Suprapubic skin (tissue), 4 donors: Measurements from ENCODE around the gene TRAPPC3. TPM values are rescaled to one million over a fixed set of nuclear protein-coding genes. Genes with fewer than 3 reads are reported as not detected.
A peak's percentile ranks its signal among the peaks of the same experiment; 100 is the strongest.

ENCODE experiments used
- DNase-seq, 2 donors: peaks; one replicate each; pipeline ENCODE4 v3.0.0-alpha.2; 2019; ENCODE audit warnings: low spot score in 2 of 2
- H3K27ac ChIP-seq: fragments of 200-600 bp; sonication (generic); one replicate; pipeline ENCODE4 v1.5.1; 2019
- H3K27me3 ChIP-seq: fragments of 200-600 bp; sonication (generic); one replicate; pipeline ENCODE4 v1.5.1; 2019
- H3K36me3 ChIP-seq: fragments of 200-600 bp; sonication (generic); one replicate; pipeline ENCODE4 v1.5.1; 2019
- H3K4me1 ChIP-seq: fragments of 200-600 bp; sonication (generic); one replicate; pipeline ENCODE4 v1.5.1; 2019
- H3K4me3 ChIP-seq: fragments of 200-600 bp; sonication (generic); one replicate; pipeline ENCODE4 v1.5.1; 2019; ENCODE audit warnings: mild to moderate bottlenecking
- H3K9me3 ChIP-seq: fragments of 200-600 bp; sonication (generic); one replicate; pipeline ENCODE4 v1.5.1; 2019
- CTCF ChIP-seq, 2 donors: fragments of 200-600 bp in 1 of 2; fragments of 450-650 bp in 1 of 2; sonication (generic) in 1 of 2; IDR thresholded peaks; one replicate each; pipeline ENCODE4 v1.5.1; 2016 to 2019; ENCODE audit warnings: antibody characterized with exemption in 2 of 2, mild to moderate bottlenecking in 1 of 2, moderate library complexity in 1 of 2
- EP300 ChIP-seq: sonication (generic); formaldehyde crosslinking; IDR thresholded peaks from one replicate; pipeline ENCODE4 v1.6.1; 2017; ENCODE audit warnings: antibody characterized with exemption
- POLR2A ChIP-seq, 2 donors: fragments of 450-650 bp; IDR thresholded peaks; one replicate each; pipeline ENCODE4 v1.6.1; 2017; ENCODE audit warnings: antibody characterized with exemption in 2 of 2, mild to moderate bottlenecking in 2 of 2, moderate library complexity in 2 of 2
- POLR2AphosphoS5 ChIP-seq, 3 donors: sonication (generic); formaldehyde crosslinking; IDR thresholded peaks; one replicate each; pipeline ENCODE4 v1.6.1; 2017; ENCODE audit warnings: antibody characterized with exemption in 3 of 3
- WGBS: methylation state at CpG from one replicate; pipeline ENCODE4 v1.1.5; 2018; 5-methylcytosine and 5-hydroxymethylcytosine counted together
- total RNA-seq, 4 donors: library from RNA; depleted of rRNA; stranded (reverse); fragments of >200 nt; gene quantifications; one replicate each; pipeline ENCODE4 v1.1.0, GENCODE V29; 2016

TRAPPC3 gene
- total RNA-seq, 4 donors from 2014 or later, result 68.7 to 111 (median 97.5) TPM

- WGBS, result 47% methylated on average over 6 of the region's 6 CpGs
Observed at GRCh38 chr1:36154765-36155407, 5.6 kb upstream of the TRAPPC3 start.

GRCh38 chr1:36154335-36154734, 5.0 kb upstream of the TRAPPC3 start:
- no peak for DNase-seq
- no peak overlapping the region for H3K27ac ChIP-seq
- H3K4me3 ChIP-seq, result no peak overlapping the region
- H3K9me3 ChIP-seq, result no peaks in the 10 kb centered on the region
- H3K27me3 ChIP-seq, result no peaks in the 10 kb centered on the region
- 89% methylated on average over 6 of the region's 6 CpGs for WGBS
- H3K4me1 ChIP-seq, result peaks cover 69% of the 10 kb centered on the region
- H3K36me3 ChIP-seq, result no peaks in the 10 kb centered on the region
- TF ChIP-seq EP300 (no peak), CTCF (IDR thresholded peaks at IDR 0.05) (no peak), POLR2AphosphoS5 (IDR thresholded peaks at IDR 0.05) (no peak), POLR2A (IDR thresholded peaks at IDR 0.05) (no peak)

More at GRCh38 chr1:36154765-36155407, 5.6 kb upstream of the TRAPPC3 start:
- H3K4me1 ChIP-seq, result peaks cover 71% of the 10 kb centered on the region
- no peaks in the 10 kb centered on the region for H3K36me3 ChIP-seq
- no peaks in the 10 kb centered on the region for H3K27me3 ChIP-seq
- DNase-seq, result no peak
- TF ChIP-seq POLR2A (IDR thresholded peaks at IDR 0.05) (no peak), EP300 (no peak), CTCF (IDR thresholded peaks at IDR 0.05) (no peak), POLR2AphosphoS5 (IDR thresholded peaks at IDR 0.05) (no peak)
- no peaks in the 10 kb centered on the region for H3K9me3 ChIP-seq
- peak overlapping the region; percentile 95 for H3K27ac ChIP-seq
- peak overlapping the region; percentile 77 for H3K4me3 ChIP-seq

- WGBS, result 89% methylated on average over 6 of the region's 6 CpGs
- H3K27ac ChIP-seq, result no peak overlapping the region
- H3K36me3 ChIP-seq, result no peaks in the 10 kb centered on the region
- H3K9me3 ChIP-seq, result no peaks in the 10 kb centered on the region
- H3K4me1 ChIP-seq, result peaks cover 63% of the 10 kb centered on the region
- H3K27me3 ChIP-seq, result no peaks in the 10 kb centered on the region
- no peak for DNase-seq
- no peak overlapping the region for H3K4me3 ChIP-seq
- no peak for TF ChIP-seq EP300
- TF ChIP-seq POLR2A (IDR thresholded peaks at IDR 0.05), result no peak
- no peak for TF ChIP-seq POLR2AphosphoS5 (IDR thresholded peaks at IDR 0.05)
- no peak for TF ChIP-seq CTCF (IDR thresholded peaks at IDR 0.05)
Observed at GRCh38 chr1:36153476-36153875, 4.2 kb upstream of the TRAPPC3 start.

GRCh38 chr1:36151845-36152203, 2.5 kb upstream of the TRAPPC3 start:
- Histone ChIP-seq H3K4me1 (peaks cover 58% of the 10 kb centered on the region), H3K27me3 (no peaks in the 10 kb centered on the region), H3K4me3 (no peak overlapping the region), H3K36me3 (no peaks in the 10 kb centered on the region), H3K27ac (peak overlapping the region; percentile 97), H3K9me3 (no peaks in the 10 kb centered on the region)
- TF ChIP-seq EP300 (no peak), POLR2A (IDR thresholded peaks at IDR 0.05) (no peak), CTCF (IDR thresholded peaks at IDR 0.05) (no peak), POLR2AphosphoS5 (IDR thresholded peaks at IDR 0.05) (no peak)
- DNase-seq, result no peak
- 51% methylated on average over 3 of the region's 3 CpGs for WGBS

GRCh38 chr1:36151134-36151844, 2.0 kb upstream of the TRAPPC3 start:
- no peaks in the 10 kb centered on the region for H3K36me3 ChIP-seq
- H3K27ac ChIP-seq, result peak overlapping the region; percentile 97
- 10% methylated on average over 1 of the region's 1 CpG for WGBS
- H3K4me1 ChIP-seq, result peaks cover 57% of the 10 kb centered on the region
- H3K4me3 ChIP-seq, result peak overlapping the region; percentile 21
- no peak for DNase-seq
- no peak for TF ChIP-seq POLR2A (IDR thresholded peaks at IDR 0.05)
- no peak for TF ChIP-seq CTCF (IDR thresholded peaks at IDR 0.05)
- no peak for TF ChIP-seq EP300
- no peak for TF ChIP-seq POLR2AphosphoS5 (IDR thresholded peaks at IDR 0.05)
- H3K9me3 ChIP-seq, result no peaks in the 10 kb centered on the region
- H3K27me3 ChIP-seq, result no peaks in the 10 kb centered on the region
